Natural killer cell (primary cell): Measurements from ENCODE around the gene NPAS3. TPM values are rescaled to one million over a fixed set of nuclear protein-coding genes. Genes with fewer than 3 reads are reported as not detected.

Source experiments
- ATAC-seq, 3 donors: fragments of 150-1000 bp in 2 of 3; fragments of 200-7000 bp in 1 of 3; cut with Tn5 transposase; 1 replicate in 1 of 3; 2 replicates in 2 of 3; pipeline ENCODE4 v1.10.0; 2021; ENCODE audit warnings: mild to moderate bottlenecking in 2 of 3, moderate library complexity in 2 of 3
- DNase-seq, 2 donors: peaks; one replicate each; pipeline versions ENCODE4 v3.0.0 to v3.0.0-alpha.2; 2013 to 2021; ENCODE audit warnings: mixed read lengths in 1 of 2
- H3K27ac ChIP-seq: one replicate; pipeline ENCODE4 v1.5.1; 2013; ENCODE audit warnings: mild to moderate bottlenecking, low read length
- H3K27me3 ChIP-seq: one replicate; pipeline ENCODE4 v1.6.1; 2013; ENCODE audit warnings: low read length; ENCODE audit not compliant: control insufficient read depth, insufficient read depth
- H3K36me3 ChIP-seq: one replicate; pipeline ENCODE4 v1.6.1; 2013; ENCODE audit warnings: low read length; ENCODE audit not compliant: control insufficient read depth, insufficient read depth
- H3K4me1 ChIP-seq: one replicate; pipeline ENCODE4 v1.6.1; 2013; ENCODE audit warnings: low read length; ENCODE audit not compliant: control insufficient read depth, insufficient read depth
- H3K4me3 ChIP-seq: one replicate; pipeline ENCODE4 v1.5.1; 2013; ENCODE audit warnings: low read length
- H3K9me3 ChIP-seq: one replicate; pipeline ENCODE4 v1.6.1; 2013; ENCODE audit warnings: low read length; ENCODE audit not compliant: control insufficient read depth, insufficient read depth
- H3K27ac Mint-ChIP-seq, 2 donors: one replicate each; pipeline ENCODE4 v1.8.0; 2022; ENCODE audit warnings: mild to moderate bottlenecking in 2 of 2, mixed read lengths in 2 of 2, moderate library complexity in 1 of 2
- H3K27me3 Mint-ChIP-seq, 2 donors: one replicate each; pipeline ENCODE4 v1.8.0; 2022; ENCODE audit warnings: low read depth in 2 of 2, mixed read lengths in 2 of 2
- H3K36me3 Mint-ChIP-seq: one replicate; pipeline ENCODE4 v1.8.0; 2022; ENCODE audit warnings: mixed read lengths
- H3K4me1 Mint-ChIP-seq, 2 donors: one replicate each; pipeline ENCODE4 v1.8.0; 2022; ENCODE audit warnings: mixed read lengths in 2 of 2
- H3K4me3 Mint-ChIP-seq: one replicate; pipeline ENCODE4 v1.8.0; 2022; ENCODE audit warnings: mild to moderate bottlenecking, moderate library complexity, mixed read lengths
- H3K9me3 Mint-ChIP-seq, 2 donors: one replicate each; pipeline ENCODE4 v1.8.0; 2022; ENCODE audit warnings: mixed read lengths in 2 of 2
- WGBS: methylation state at CpG from one replicate; pipeline ENCODE4 v1.1.7; 2013; ENCODE audit warnings: missing lambda C conversion rate; ENCODE audit not compliant: insufficient coverage; 5-methylcytosine and 5-hydroxymethylcytosine counted together
- intact Hi-C: fragments of 100-400 bp; cut with micrococcal nuclease; formaldehyde crosslinking; loops from one replicate; pipeline ENCODE4 v1.14.2; 2022
- total RNA-seq, 4 donors: library from RNA; stranded (reverse); fragments of 120-200 nt in 1 of 4; gene quantifications; one replicate each; pipeline versions ENCODE4 v1.2.3 to v1.2.4, GENCODE V29; 2013 to 2022
- TF ChIP-seq, protein P1 (sequence below): fragments of 200-600 bp; IDR thresholded peaks from one replicate; pipeline ENCODE4 v1.8.0; 2022; ENCODE audit warnings: antibody characterized with exemption

Gene NPAS3
- total RNA-seq, 3 donors from 2014 or later (not counting 1 experiment from before 2014, with no cell fraction given), result not detected

- Mint-ChIP-seq H3K4me1 (no peaks in the 10 kb centered on the region), H3K27me3 (no peaks in the 10 kb centered on the region), H3K9me3 (peaks cover 0 to 3% of the 10 kb centered on the region in 2 donors), H3K4me3 (no peak overlapping the region), H3K36me3 (no peaks in the 10 kb centered on the region), H3K27ac (no peak overlapping the region)
- H3K27me3 ChIP-seq, result no peaks in the 10 kb centered on the region
- TF ChIP-seq, protein P1, sequence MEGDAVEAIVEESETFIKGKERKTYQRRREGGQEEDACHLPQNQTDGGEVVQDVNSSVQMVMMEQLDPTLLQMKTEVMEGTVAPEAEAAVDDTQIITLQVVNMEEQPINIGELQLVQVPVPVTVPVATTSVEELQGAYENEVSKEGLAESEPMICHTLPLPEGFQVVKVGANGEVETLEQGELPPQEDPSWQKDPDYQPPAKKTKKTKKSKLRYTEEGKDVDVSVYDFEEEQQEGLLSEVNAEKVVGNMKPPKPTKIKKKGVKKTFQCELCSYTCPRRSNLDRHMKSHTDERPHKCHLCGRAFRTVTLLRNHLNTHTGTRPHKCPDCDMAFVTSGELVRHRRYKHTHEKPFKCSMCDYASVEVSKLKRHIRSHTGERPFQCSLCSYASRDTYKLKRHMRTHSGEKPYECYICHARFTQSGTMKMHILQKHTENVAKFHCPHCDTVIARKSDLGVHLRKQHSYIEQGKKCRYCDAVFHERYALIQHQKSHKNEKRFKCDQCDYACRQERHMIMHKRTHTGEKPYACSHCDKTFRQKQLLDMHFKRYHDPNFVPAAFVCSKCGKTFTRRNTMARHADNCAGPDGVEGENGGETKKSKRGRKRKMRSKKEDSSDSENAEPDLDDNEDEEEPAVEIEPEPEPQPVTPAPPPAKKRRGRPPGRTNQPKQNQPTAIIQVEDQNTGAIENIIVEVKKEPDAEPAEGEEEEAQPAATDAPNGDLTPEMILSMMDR, result no peak
- ATAC-seq (no peak), DNase-seq (no peak)
- H3K4me3 ChIP-seq, result no peak overlapping the region
- intact Hi-C loops, result no loop called here
- no peaks in the 10 kb centered on the region for H3K9me3 ChIP-seq
- no peaks in the 10 kb centered on the region for H3K36me3 ChIP-seq
- no peaks in the 10 kb centered on the region for H3K4me1 ChIP-seq
- no peak overlapping the region for H3K27ac ChIP-seq
- WGBS, result 85% methylated on average over 5 of the region's 6 CpGs
Observed at GRCh38 chr14:33707716-33708115, 769.0 kb downstream of the NPAS3 start.

DNA sequence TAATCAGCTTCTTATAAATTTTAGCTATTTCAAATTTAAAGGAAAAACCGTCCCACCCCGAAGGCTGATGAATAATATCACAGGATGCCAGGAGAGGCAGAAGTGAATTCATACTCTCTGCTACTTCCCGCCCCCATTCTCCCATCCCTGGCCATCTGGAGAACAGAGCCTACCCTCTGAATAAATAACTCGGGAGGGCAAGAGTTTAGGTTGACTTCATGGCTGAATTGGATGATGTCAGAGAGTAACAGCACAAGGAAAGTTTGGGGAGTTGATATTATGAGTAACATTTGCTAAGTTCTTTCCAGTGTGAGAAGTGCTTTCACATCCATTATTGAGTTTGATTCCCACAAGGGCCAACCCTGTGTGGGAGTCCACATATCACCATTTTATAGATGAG is 770.6 kb downstream of the NPAS3 start:
- Histone ChIP-seq H3K9me3 (no peaks in the 10 kb centered on the region), H3K36me3 (no peaks in the 10 kb centered on the region), H3K4me3 (no peak overlapping the region), H3K27me3 (no peaks in the 10 kb centered on the region), H3K4me1 (no peaks in the 10 kb centered on the region), H3K27ac (no peak overlapping the region)
- ATAC-seq (no peak), DNase-seq (no peak)
- intact Hi-C loops, result no loop called here
- TF ChIP-seq, protein P1, result no peak
- 100% methylated on average over 1 of the region's 4 CpGs for WGBS
- peaks cover 0 to 5% of the 10 kb centered on the region in 2 donors for H3K9me3 Mint-ChIP-seq
- no peaks in the 10 kb centered on the region for H3K36me3 Mint-ChIP-seq
- no peaks in the 10 kb centered on the region for H3K27me3 Mint-ChIP-seq
- no peak overlapping the region for H3K27ac Mint-ChIP-seq
- H3K4me3 Mint-ChIP-seq, result no peak overlapping the region
- no peaks in the 10 kb centered on the region for H3K4me1 Mint-ChIP-seq

DNA sequence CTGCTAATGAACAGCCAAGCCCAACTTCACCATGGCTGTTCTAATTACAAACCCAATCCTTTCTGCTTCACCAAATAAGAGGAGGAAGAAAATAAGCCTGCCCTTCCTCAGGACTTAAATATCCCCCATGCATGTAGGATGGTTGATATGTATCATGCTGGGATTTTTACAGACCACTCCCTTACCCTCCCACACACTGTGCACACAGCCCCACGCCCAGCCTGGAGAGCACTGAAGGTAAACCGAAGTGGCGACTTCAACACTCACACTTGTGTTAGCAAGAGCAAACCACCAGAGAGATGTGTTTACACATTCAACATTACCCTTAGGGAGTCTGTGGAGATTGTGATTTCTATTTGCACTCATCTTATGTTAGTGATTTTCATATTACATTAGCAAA is 771.0 kb downstream of the NPAS3 start:
- H3K4me1 ChIP-seq, result no peaks in the 10 kb centered on the region
- no peak for ATAC-seq
- 80% methylated on average over 1 of the region's 3 CpGs for WGBS
- Mint-ChIP-seq H3K9me3 (peaks cover 0 to 5% of the 10 kb centered on the region in 2 donors), H3K4me3 (no peak overlapping the region), H3K27ac (no peak overlapping the region), H3K27me3 (no peaks in the 10 kb centered on the region), H3K4me1 (no peaks in the 10 kb centered on the region), H3K36me3 (no peaks in the 10 kb centered on the region)
- no peaks in the 10 kb centered on the region for H3K9me3 ChIP-seq
- no peaks in the 10 kb centered on the region for H3K27me3 ChIP-seq
- intact Hi-C loops, result no loop called here
- no peak for DNase-seq
- TF ChIP-seq, protein P1, result no peak
- no peaks in the 10 kb centered on the region for H3K36me3 ChIP-seq
- H3K27ac ChIP-seq, result no peak overlapping the region
- no peak overlapping the region for H3K4me3 ChIP-seq

- H3K36me3 ChIP-seq, result no peaks in the 10 kb centered on the region
- no peaks in the 10 kb centered on the region for H3K4me1 ChIP-seq
- Mint-ChIP-seq H3K9me3 (peaks cover 0 to 5% of the 10 kb centered on the region in 2 donors), H3K4me3 (no peak overlapping the region), H3K27ac (no peak overlapping the region), H3K4me1 (no peaks in the 10 kb centered on the region), H3K27me3 (no peaks in the 10 kb centered on the region), H3K36me3 (no peaks in the 10 kb centered on the region)
- no peaks in the 10 kb centered on the region for H3K27me3 ChIP-seq
- H3K27ac ChIP-seq, result no peak overlapping the region
- no peak overlapping the region for H3K4me3 ChIP-seq
- no peaks in the 10 kb centered on the region for H3K9me3 ChIP-seq
- 89% methylated on average over 7 of the region's 7 CpGs for WGBS
- ATAC-seq (no peak), DNase-seq (no peak)
- TF ChIP-seq, protein P1, result no peak
- intact Hi-C loops, result no loop called here
Observed at GRCh38 chr14:33710273-33710672, 771.6 kb downstream of the NPAS3 start.
